Activated T-cell treated with anti-CD3 and anti-CD28 coated beads, Interleukin-2, amount 50 U/mL, for 24 hours (primary cell): Measurements from ENCODE around the gene STAB2.

ENCODE experiments used
- DNase-seq: peaks from one replicate; pipeline ENCODE4 v3.0.0-alpha.2; 2020
- H3K27ac Mint-ChIP-seq: 2 replicates; pipeline ENCODE4 v1.8.0; 2020; ENCODE audit warnings: mild to moderate bottlenecking, mixed read lengths
- H3K27me3 Mint-ChIP-seq: 2 replicates; pipeline ENCODE4 v1.8.0; 2020; ENCODE audit warnings: mixed read lengths
- H3K36me3 Mint-ChIP-seq: 2 replicates; pipeline ENCODE4 v1.8.0; 2020; ENCODE audit warnings: low read depth, mixed read lengths
- H3K4me1 Mint-ChIP-seq: 2 replicates; pipeline ENCODE4 v1.8.0; 2020; ENCODE audit warnings: low read depth, mixed read lengths
- H3K4me3 Mint-ChIP-seq: 2 replicates; pipeline ENCODE4 v1.8.0; 2020; ENCODE audit warnings: mild to moderate bottlenecking, moderate library complexity, mixed read lengths
- H3K9me3 Mint-ChIP-seq: 2 replicates; pipeline ENCODE4 v1.8.0; 2020; ENCODE audit warnings: mixed read lengths

The STAB2 gene

GRCh38 chr12:103586791-103587370 is at the start of gene STAB2:
STAB2 (plus strand) TSS chr12:103587273; CDS start chr12:103587477, 204 bp downstream.
- DNase-seq: no peak
- no peaks in the 10 kb centered on the region for H3K36me3 Mint-ChIP-seq
- H3K27me3 Mint-ChIP-seq: peaks cover 12% of the 10 kb centered on the region
- no peaks in the 10 kb centered on the region for H3K9me3 Mint-ChIP-seq
- H3K4me3 Mint-ChIP-seq: no peak within 1 kb of the TSS
- no peaks in the 10 kb centered on the region for H3K4me1 Mint-ChIP-seq
- H3K27ac Mint-ChIP-seq: no peak within 1 kb of the TSS

- Mint-ChIP-seq H3K9me3 (no peaks in the 10 kb centered on the region), H3K27ac (no peak overlapping the region), H3K27me3 (peaks cover 6% of the 10 kb centered on the region), H3K36me3 (no peaks in the 10 kb centered on the region), H3K4me3 (no peak overlapping the region), H3K4me1 (peaks cover 11% of the 10 kb centered on the region)
- no peak for DNase-seq
These were observed 48.7 kb upstream of the STAB2 start for GRCh38 chr12:103538397-103538796.

GRCh38 chr12:103540319-103540718 is 46.8 kb upstream of the STAB2 start:
- Mint-ChIP-seq H3K4me3 (no peak overlapping the region), H3K9me3 (no peaks in the 10 kb centered on the region), H3K4me1 (peaks cover 11% of the 10 kb centered on the region), H3K36me3 (no peaks in the 10 kb centered on the region), H3K27ac (no peak overlapping the region), H3K27me3 (no peaks in the 10 kb centered on the region)
- no peak for DNase-seq

GRCh38 chr12:103542078-103542477 is 45.0 kb upstream of the STAB2 start:
- H3K36me3 Mint-ChIP-seq: no peaks in the 10 kb centered on the region
- no peaks in the 10 kb centered on the region for H3K9me3 Mint-ChIP-seq
- no peak overlapping the region for H3K27ac Mint-ChIP-seq
- peaks cover 4% of the 10 kb centered on the region for H3K27me3 Mint-ChIP-seq
- H3K4me1 Mint-ChIP-seq: peaks cover 11% of the 10 kb centered on the region
- H3K4me3 Mint-ChIP-seq: no peak overlapping the region
- no peak for DNase-seq

- Mint-ChIP-seq H3K4me1 (peaks cover 13% of the 10 kb centered on the region), H3K9me3 (no peaks in the 10 kb centered on the region), H3K27me3 (peaks cover 16% of the 10 kb centered on the region), H3K36me3 (no peaks in the 10 kb centered on the region), H3K27ac (no peak overlapping the region), H3K4me3 (no peak overlapping the region)
- DNase-seq: no peak
These were observed 40.1 kb upstream of the STAB2 start for GRCh38 chr12:103546959-103547358.

GRCh38 chr12:103547376-103547775 is 39.7 kb upstream of the STAB2 start:
- Mint-ChIP-seq H3K27ac (no peak overlapping the region), H3K27me3 (peaks cover 18% of the 10 kb centered on the region), H3K9me3 (no peaks in the 10 kb centered on the region), H3K4me3 (no peak overlapping the region), H3K36me3 (no peaks in the 10 kb centered on the region), H3K4me1 (peaks cover 14% of the 10 kb centered on the region)
- no peak for DNase-seq

GRCh38 chr12:103547929-103548328 is 39.1 kb upstream of the STAB2 start:
- H3K27ac Mint-ChIP-seq: no peak overlapping the region

GRCh38 chr12:103548622-103549601 is 38.2 kb upstream of the STAB2 start:
- H3K4me3 Mint-ChIP-seq: no peak overlapping the region
- peaks cover 14% of the 10 kb centered on the region for H3K4me1 Mint-ChIP-seq
- no peaks in the 10 kb centered on the region for H3K36me3 Mint-ChIP-seq
- peaks cover 31% of the 10 kb centered on the region for H3K27me3 Mint-ChIP-seq
- no peaks in the 10 kb centered on the region for H3K9me3 Mint-ChIP-seq
- peak; percentile 75 for DNase-seq
- H3K27ac Mint-ChIP-seq: no peak overlapping the region

More at GRCh38 chr12:103547929-103548328, 39.1 kb upstream of the STAB2 start:
- Mint-ChIP-seq H3K4me1 (peaks cover 14% of the 10 kb centered on the region), H3K9me3 (no peaks in the 10 kb centered on the region), H3K36me3 (no peaks in the 10 kb centered on the region), H3K27me3 (peaks cover 23% of the 10 kb centered on the region), H3K4me3 (no peak overlapping the region)
- DNase-seq: no peak

GRCh38 chr12:103556890-103557627 is 30.0 kb upstream of the STAB2 start:
- Mint-ChIP-seq H3K27ac (no peak overlapping the region), H3K9me3 (no peaks in the 10 kb centered on the region), H3K4me3 (no peak overlapping the region), H3K36me3 (no peaks in the 10 kb centered on the region), H3K27me3 (peaks cover 46% of the 10 kb centered on the region), H3K4me1 (peaks cover 2% of the 10 kb centered on the region)
- DNase-seq: no peak

- H3K4me1 Mint-ChIP-seq: peaks cover 2% of the 10 kb centered on the region
These were observed 29.5 kb upstream of the STAB2 start for GRCh38 chr12:103557628-103558010.

GRCh38 chr12:103558879-103559278 is 28.2 kb upstream of the STAB2 start:
- DNase-seq: no peak
- Mint-ChIP-seq H3K27ac (no peak overlapping the region), H3K4me3 (no peak overlapping the region), H3K36me3 (no peaks in the 10 kb centered on the region), H3K4me1 (peaks cover 2% of the 10 kb centered on the region), H3K9me3 (no peaks in the 10 kb centered on the region), H3K27me3 (peaks cover 48% of the 10 kb centered on the region)

More at GRCh38 chr12:103557628-103558010, 29.5 kb upstream of the STAB2 start:
- Mint-ChIP-seq H3K27me3 (peaks cover 50% of the 10 kb centered on the region), H3K27ac (no peak overlapping the region), H3K36me3 (no peaks in the 10 kb centered on the region), H3K9me3 (no peaks in the 10 kb centered on the region), H3K4me3 (no peak overlapping the region)
- no peak for DNase-seq

- H3K4me3 Mint-ChIP-seq: no peak overlapping the region
- H3K4me1 Mint-ChIP-seq: peaks cover 2% of the 10 kb centered on the region
- DNase-seq: no peak
- H3K27ac Mint-ChIP-seq: no peak overlapping the region
- H3K27me3 Mint-ChIP-seq: peaks cover 42% of the 10 kb centered on the region
- no peaks in the 10 kb centered on the region for H3K36me3 Mint-ChIP-seq
- peaks cover 9% of the 10 kb centered on the region for H3K9me3 Mint-ChIP-seq
These were observed 26.4 kb upstream of the STAB2 start for GRCh38 chr12:103560604-103561101.

- Mint-ChIP-seq H3K27ac (no peak overlapping the region), H3K9me3 (peaks cover 13% of the 10 kb centered on the region), H3K4me3 (no peak overlapping the region), H3K27me3 (peaks cover 40% of the 10 kb centered on the region), H3K36me3 (no peaks in the 10 kb centered on the region), H3K4me1 (peaks cover 2% of the 10 kb centered on the region)
- no peak for DNase-seq
These were observed 25.9 kb upstream of the STAB2 start for GRCh38 chr12:103561174-103561573.

- H3K9me3 Mint-ChIP-seq: peaks cover 17% of the 10 kb centered on the region
These were observed 20.7 kb upstream of the STAB2 start for GRCh38 chr12:103566398-103566797.

More at GRCh38 chr12:103566398-103566797, 20.7 kb upstream of the STAB2 start:
- no peaks in the 10 kb centered on the region for H3K4me1 Mint-ChIP-seq
- H3K36me3 Mint-ChIP-seq: no peaks in the 10 kb centered on the region
- H3K27me3 Mint-ChIP-seq: peaks cover 67% of the 10 kb centered on the region
- H3K27ac Mint-ChIP-seq: no peak overlapping the region
- no peak for DNase-seq
- no peak overlapping the region for H3K4me3 Mint-ChIP-seq
